ENCODE data around the gene CARD8.
A peak's percentile ranks its signal among the peaks of the same experiment; 100 is the strongest.

Gene CARD8

DNA sequence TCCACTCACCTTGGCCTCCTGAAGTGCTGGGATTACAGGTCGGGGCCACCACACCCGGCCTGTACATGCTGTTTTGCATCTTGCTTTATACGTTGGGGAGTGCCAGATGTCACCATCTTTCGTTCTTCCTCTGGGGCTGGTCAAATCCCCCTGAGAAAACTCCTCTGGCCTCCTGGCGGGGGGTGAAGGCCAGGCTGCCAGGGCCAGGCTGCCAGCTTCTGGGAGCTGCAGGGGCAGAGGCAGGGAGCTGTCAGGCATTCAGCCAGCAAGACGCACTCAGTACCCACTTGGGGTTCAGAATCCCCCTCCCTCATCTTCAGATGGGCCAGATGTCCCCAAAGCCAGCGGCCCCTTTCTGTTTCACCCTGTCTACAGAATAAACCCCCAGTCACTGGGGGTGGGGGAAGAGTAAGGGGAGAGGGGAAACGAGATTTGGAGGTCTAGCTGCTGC, 69.1 kb downstream of the CARD8 start:
- no peak for TF ChIP-seq POLR2A (IDR thresholded peaks at IDR 0.05; ENCODE audit: low read depth, low read length)
- DNase-seq (ENCODE audit: insufficient read length, low spot score), result no peak

DNA sequence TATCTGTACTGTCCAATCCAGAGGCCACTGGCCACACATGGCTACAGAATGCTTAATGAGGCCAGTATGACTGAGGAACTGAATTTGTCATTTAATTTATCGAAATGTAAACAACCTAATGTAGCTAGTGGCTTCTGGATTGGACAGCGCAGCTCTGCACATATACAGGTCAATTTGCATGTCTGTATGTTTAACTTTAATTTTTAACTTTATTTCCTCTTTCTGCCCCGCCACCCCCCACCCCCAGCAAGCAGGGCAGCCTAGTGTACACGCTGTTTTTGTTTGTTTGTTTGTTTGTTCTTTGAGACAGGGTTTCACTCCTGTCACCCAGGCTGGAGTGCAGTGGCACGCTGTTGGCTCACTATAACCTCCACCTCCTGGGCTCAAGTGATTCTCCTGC, 69.7 kb downstream of the CARD8 start:
- DNase-seq (ENCODE audit: insufficient read length, low spot score), result no peak
- no peak for TF ChIP-seq POLR2A (IDR thresholded peaks at IDR 0.05; ENCODE audit: low read depth, low read length)
- no peak for FAIRE-seq

More for the DNA sequence above, 69.1 kb downstream of the CARD8 start:
- no peak for FAIRE-seq

DNA sequence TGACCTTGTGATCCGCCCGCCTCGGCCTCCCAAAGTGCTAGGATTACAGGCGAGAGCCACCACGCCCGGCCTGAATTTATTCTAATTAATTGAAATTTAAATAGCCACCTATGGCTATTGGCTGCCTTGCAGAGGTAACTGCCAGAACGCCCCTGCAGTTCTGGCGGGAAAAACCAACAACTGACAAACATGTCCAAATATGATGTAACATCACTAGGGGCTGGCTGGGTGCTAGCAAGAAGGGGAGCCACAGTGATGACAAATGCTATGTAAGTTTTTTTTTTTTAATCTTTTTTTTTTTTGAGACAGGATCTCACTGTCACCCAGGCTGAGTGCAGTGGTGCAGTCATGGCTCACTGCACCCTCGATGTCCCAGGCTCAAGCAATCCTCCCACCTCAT, 72.4 kb downstream of the CARD8 start:
- DNase-seq (ENCODE audit: insufficient read length, low spot score), result no peak
- FAIRE-seq, result no peak
- TF ChIP-seq POLR2A (IDR thresholded peaks at IDR 0.05; ENCODE audit: low read depth, low read length), result no peak

DNA sequence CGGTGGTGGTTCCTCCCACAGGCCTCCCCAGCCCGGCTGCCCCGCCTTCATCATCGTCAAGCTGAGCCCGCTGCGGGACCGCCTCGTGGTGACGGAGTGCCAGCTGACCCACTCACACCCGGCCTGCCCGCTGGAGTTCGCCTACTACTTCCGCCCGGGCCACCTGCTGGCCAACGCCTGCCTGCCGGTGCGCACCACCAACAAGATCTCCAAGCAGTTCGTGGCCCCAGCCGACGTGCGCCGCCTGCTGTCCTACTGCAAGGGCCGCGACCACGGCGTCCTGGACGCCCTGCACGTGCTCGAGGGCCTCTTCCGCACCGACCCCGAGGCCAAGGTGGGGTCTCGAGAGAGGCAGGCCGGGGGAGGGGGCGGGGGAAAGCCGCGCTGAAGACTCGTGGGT, 73.3 kb downstream of the CARD8 start:
- DNase-seq (ENCODE audit: insufficient read length, low spot score), result no peak
- no peak for FAIRE-seq
- TF ChIP-seq POLR2A (IDR thresholded peaks at IDR 0.05; ENCODE audit: low read depth, low read length), result no peak

DNA sequence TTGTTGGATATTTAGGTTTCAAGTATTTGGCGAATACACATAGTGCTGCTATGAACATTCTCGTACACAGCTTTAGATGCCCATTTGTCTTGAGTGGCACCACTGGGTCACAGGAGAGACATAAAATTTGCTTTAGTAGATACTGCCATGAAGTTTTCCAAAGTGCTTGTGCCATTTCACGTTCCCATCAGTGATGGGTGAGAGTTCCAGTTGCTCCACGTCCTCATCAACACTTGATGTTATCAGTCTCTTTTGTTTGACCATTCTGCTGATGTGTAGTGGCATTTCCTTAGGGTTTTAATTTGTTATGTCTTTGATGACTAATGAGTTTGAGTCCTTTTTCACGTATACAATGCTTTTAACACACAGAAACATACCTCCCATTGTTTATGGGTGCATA, 74.2 kb downstream of the CARD8 start:
- TF ChIP-seq POLR2A (IDR thresholded peaks at IDR 0.05; ENCODE audit: low read depth, low read length), result no peak
- no peak for FAIRE-seq

DNA sequence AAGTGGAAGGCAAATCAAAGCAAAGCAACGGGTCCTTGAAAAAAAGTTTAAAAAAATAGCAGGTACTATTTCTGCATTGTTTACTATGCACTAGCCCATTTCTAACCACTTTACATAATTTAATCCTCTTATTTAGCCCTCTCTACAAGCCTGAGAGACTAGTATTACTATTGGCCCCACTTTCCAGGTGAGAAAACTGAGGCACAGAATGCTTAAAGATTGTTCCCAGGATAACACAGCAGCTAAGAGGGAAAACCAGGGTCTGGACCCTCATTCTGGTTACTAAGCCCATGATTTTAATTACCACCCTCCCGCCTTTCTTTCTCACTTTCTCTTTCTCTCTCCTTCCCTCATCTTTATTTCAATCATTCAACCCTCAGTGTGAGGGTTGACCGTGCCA, 79.5 kb downstream of the CARD8 start:
- no peak for TF ChIP-seq POLR2A (IDR thresholded peaks at IDR 0.05; ENCODE audit: low read depth, low read length)
- no peak for FAIRE-seq
- DNase-seq (ENCODE audit: insufficient read length, low spot score), result no peak

More for the DNA sequence above, 74.2 kb downstream of the CARD8 start:
- DNase-seq (ENCODE audit: insufficient read length, low spot score), result no peak

DNA sequence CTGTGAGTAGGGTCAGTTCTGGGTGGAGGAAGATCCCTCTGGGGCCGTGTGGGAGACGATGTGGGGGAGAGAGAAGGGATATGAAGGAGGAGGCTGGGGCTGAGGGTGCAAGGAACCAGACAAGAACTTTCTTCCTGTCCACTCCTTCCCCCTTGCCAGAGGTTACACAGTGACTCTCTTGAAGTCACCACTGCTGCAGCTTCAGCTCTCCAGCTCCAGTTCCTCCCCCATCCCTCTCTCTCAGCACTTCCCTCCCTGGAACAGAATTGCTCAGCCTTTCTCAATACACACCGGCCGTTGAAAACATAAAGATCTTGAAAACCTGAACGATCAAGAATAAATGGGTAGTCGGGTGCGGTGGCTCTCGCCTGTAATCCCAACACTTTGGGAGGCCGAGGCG, 80.1 kb downstream of the CARD8 start:
- no peak for FAIRE-seq
- no peak for DNase-seq (ENCODE audit: insufficient read length, low spot score)
- no peak for TF ChIP-seq POLR2A (IDR thresholded peaks at IDR 0.05; ENCODE audit: low read depth, low read length)

DNA sequence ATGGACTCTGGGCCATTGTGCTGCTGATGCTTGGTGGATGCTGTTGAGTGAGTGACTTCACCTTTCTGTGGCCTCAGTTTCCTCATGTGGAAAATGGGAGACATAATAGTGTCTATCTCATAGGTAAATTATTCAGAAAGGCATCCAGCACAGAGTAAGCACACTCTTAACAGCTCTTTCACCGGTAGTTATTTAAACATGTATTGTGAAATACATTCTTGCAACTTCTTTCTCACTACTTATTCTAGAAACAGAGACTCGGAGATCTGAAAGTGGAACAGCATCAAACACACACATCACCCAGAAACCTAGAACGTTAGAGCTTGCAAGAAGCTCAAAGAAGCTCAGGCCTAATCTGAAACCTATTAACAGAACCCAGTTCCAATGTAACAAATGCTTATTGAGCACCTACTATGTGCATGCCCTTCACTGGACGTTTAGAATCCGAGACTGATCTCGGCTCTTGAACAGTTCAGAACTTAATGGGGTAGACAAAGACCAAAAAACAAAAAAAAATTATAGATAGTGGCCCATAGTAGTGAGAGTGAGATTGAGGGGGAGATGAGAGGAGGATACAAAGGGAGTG, 81.2 kb downstream of the CARD8 start:
- no peak for DNase-seq (ENCODE audit: insufficient read length, low spot score)
- TF ChIP-seq POLR2A (IDR thresholded peaks at IDR 0.05; ENCODE audit: low read depth, low read length), result no peak
- no peak for FAIRE-seq

DNA sequence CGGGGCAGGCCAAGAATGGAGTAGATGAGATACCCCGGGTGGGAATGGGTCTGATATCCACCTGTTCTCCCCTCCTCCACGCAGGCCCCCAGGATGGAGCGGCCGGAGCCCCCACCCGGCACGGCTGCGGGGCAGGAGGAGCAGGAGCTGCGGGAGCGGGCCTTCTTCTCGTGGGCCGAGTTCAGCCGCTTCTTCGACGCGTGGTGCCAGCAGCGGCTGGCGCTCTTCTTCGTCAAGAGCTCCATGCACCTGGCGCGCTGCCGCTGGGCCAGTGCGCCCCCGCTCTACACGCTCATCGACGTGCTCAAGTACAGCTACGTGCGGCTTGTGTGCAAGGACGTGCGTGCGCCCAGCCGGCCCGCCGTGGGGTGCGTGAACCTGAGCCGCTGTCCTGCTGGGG, 84.0 kb downstream of the CARD8 start:
- no peak for DNase-seq (ENCODE audit: insufficient read length, low spot score)
- no peak for TF ChIP-seq POLR2A (IDR thresholded peaks at IDR 0.05; ENCODE audit: low read depth, low read length)
- no peak for FAIRE-seq

DNA sequence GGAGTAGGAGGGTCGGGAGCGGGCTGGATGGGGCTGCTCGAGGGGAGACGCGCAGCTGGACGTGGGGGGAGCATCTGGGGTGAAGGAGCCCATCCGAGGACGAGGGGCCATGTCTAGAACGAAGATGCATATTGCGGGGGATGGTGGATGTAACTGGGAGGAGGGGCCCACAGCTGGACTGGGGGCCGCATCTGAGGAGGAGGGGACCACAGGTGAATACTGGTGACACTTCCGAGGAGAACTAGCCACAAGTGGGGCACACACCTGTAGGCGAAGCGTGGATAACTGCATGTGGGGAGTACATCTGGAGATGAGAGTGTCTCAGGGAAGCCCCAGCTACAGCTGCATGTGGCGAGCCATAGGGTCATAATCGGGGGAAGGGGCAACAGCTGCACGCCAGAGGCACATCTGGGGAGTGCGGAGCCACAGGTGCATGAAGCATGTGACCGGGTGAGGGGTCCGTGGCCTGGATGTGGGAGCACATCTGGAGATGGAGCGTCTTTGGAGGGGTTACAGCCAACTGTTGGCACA, 84.8 kb downstream of the CARD8 start:
- FAIRE-seq (no peak), DNase-seq (ENCODE audit: insufficient read length, low spot score) (no peak)
- TF ChIP-seq POLR2A (IDR thresholded peaks at IDR 0.05; ENCODE audit: low read depth, low read length), result no peak

DNA sequence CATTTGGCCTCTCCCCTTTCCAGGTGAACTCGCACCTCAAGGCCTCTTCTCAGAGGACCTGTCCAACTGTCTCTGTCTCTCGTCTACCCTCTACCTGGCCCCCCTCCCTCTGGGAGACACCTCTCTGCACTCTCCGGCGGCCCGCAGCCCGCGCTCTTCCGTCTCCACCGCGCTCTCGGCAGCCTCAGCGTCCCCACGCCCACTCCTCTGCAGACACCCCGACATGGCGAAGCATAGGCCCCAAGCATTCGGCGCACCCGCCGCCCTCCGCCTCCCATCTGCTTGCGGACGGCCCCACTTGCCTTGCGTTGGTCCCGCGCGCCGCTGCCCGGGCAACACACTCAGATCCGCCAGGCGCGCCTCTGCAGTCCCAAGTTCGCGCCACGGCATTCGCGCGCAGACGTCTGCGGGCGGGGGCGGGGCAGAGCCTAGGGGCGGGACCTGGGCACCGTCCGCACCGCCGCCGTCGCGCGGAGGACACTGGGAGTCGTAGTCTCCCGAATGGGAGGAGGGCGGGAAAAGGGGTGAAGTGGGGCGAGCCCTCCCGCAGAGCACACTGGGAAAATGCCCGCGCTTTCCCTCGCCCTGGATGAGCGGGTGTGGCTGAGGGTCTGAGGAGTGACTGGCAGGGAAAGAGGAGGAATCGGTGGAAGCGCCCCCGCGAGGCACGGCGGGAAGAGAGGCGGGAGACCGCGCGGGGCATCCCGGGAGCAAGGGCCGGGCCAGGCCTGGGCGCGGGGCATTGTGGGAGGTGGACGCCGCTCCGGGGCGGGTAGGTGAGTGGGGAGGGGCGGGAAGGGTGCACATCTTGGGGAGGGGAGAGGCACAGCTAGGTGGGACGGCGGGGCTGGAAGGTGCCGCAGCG, 85.5 kb downstream of the CARD8 start, which contains the start of the genes LIG1 and ZSWIM9:
TSS of gene LIG1 (minus strand) at position 406 of the 865 bp plus-strand sequence. CDS start 4,778 bp downstream, outside the sequence.
TSS of gene ZSWIM9 (plus strand) at position 742 of the 865 bp plus-strand sequence. CDS start 1,123 bp downstream, outside the sequence.
- FAIRE-seq (no peak), DNase-seq (ENCODE audit: insufficient read length, low spot score) (peak; percentile 79)
- peak; percentile 21; the same call in 1 of the 2 replicates for TF ChIP-seq POLR2A (IDR thresholded peaks at IDR 0.05; ENCODE audit: low read depth, low read length)

DNA sequence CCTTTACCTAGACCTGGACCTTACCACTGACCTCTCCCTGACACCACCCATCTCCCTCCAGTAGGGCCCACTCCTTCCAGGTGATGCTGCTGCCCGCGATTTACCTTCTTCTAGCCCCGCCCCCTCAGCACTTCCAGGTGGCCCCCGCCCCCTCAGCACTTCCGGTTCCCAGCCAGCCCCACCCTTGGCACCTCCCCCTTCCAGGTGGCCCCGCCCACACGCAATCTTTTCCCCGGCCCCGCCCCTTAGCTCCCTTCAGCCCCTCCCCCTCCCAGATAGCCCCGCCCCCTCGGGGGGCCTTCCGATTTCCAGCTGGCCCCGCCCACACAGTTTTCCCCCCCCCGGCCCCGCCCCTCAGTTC, 86.2 kb downstream of the CARD8 start:
- DNase-seq (ENCODE audit: insufficient read length, low spot score) (peak; percentile 30), FAIRE-seq (no peak)
- TF ChIP-seq POLR2A (IDR thresholded peaks at IDR 0.05; ENCODE audit: low read depth, low read length), result no peak

DNA sequence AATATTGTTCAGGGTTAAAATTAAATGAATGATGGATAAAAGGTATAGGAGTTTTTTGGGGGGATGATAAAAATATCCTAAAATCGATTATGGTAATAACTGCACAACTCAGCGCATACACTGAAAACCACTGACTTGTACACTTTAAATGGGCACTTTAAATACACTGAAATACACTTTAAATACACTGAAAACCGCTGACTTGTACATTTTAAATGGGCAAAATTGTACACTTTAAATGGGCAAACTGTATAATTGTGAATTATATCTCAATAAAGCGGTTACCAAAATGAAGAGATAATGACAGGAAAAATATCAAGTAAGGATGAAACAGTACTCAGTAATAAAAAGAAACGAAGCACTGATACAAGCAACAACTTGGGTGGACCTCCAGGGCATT, 87.0 kb downstream of the CARD8 start:
- TF ChIP-seq POLR2A (IDR thresholded peaks at IDR 0.05; ENCODE audit: low read depth, low read length), result no peak
- DNase-seq (ENCODE audit: insufficient read length, low spot score) (no peak), FAIRE-seq (no peak)

DNA sequence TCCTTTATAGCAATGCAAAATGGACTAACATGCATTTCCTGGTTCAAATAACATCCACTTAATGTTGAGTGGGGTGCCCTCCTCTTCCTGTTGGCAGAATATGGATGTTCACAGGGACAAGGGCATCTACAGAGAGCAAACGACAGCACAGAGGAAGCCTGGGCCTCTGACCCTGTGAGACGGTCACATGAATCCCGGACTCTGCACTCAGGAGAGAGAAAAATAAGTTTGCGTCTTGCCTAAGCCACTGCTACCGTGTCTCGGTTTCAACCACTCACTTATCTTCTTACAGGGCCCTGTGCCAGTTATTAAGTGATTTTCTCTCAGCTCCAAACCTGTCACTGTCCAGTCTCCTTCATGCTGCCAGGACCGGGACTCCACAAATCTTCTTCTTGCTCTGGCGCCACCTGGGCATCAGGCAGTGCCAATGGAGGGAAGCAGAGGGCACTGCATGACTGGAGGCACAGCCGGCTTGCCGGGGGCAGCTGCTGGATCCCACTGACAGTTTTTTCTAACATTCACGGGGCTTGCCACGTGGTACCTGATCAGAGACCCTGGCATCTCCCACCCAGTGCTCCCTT, 97.4 kb downstream of the CARD8 start:
- DNase-seq (ENCODE audit: insufficient read length, low spot score) (no peak), FAIRE-seq (no peak)
- no peak for TF ChIP-seq POLR2A (IDR thresholded peaks at IDR 0.05; ENCODE audit: low read depth, low read length)
